Keratinocyte (primary cell): ENCODE measurements around the gene EFHD2. TPM values are rescaled to one million over a fixed set of nuclear protein-coding genes. Genes with fewer than 3 reads are reported as not detected.

Source experiments
- DNase-seq: peaks from one replicate; pipeline ENCODE4 v3.0.0-alpha.2; 2011; ENCODE audit warnings: low read depth, missing footprints, low spot score
- FAIRE-seq: peaks from 2 replicates; lab custom pipeline; 2011; peaks lifted over from hg19 to GRCh38; lab: Jason Lieb, UNC
- H2AFZ ChIP-seq: 2 replicates; pipeline ENCODE4 v1.6.0; 2012; ENCODE audit warnings: low read length, control low read depth, inconsistent platforms; ENCODE audit not compliant: control insufficient read depth
- H3K27ac ChIP-seq: 2 replicates; pipeline ENCODE4 v1.5.1; 2011; ENCODE audit warnings: low read length; ENCODE audit not compliant: control insufficient read depth, insufficient read depth
- H3K27me3 ChIP-seq: 3 replicates; pipeline ENCODE4 v1.6.0; 2011; ENCODE audit warnings: low read length; ENCODE audit not compliant: control insufficient read depth, insufficient read depth; ENCODE audit errors: extremely low read depth
- H3K36me3 ChIP-seq, 2 experiments: 2 replicates in 1 of 2; 3 replicates in 1 of 2; pipeline ENCODE4 v1.5.1; 2011; ENCODE audit warnings: low read length in 2 of 2, mild to moderate bottlenecking in 1 of 2; ENCODE audit not compliant: control insufficient read depth in 2 of 2, insufficient read depth in 2 of 2; ENCODE audit errors: extremely low read depth in 1 of 2
- H3K4me1 ChIP-seq: 3 replicates; pipeline ENCODE4 v1.5.1; 2011; ENCODE audit warnings: low read length; ENCODE audit not compliant: control insufficient read depth, insufficient read depth; ENCODE audit errors: extremely low read depth
- H3K4me2 ChIP-seq: 3 replicates; pipeline ENCODE4 v1.6.0; 2011; ENCODE audit warnings: low read depth, low read length; ENCODE audit not compliant: control insufficient read depth, insufficient read depth; ENCODE audit errors: extremely low read depth
- H3K4me3 ChIP-seq, 3 experiments: fragments of 200-600 bp in 1 of 3; sonication (generic) in 1 of 3; 2 replicates in 2 of 3; 3 replicates in 1 of 3; pipeline ENCODE4 v1.5.1; 2011 to 2016; ENCODE audit warnings: low read length in 3 of 3, mild to moderate bottlenecking in 3 of 3, control low read depth in 2 of 3, inconsistent platforms in 1 of 3, low read depth in 1 of 3, mixed read lengths in 1 of 3, mixed run types in 1 of 3, moderate library complexity in 1 of 3; ENCODE audit not compliant: control insufficient read depth in 2 of 3, insufficient read depth in 2 of 3; ENCODE audit errors: extremely low read depth in 1 of 3
- H3K79me2 ChIP-seq: 2 replicates; pipeline ENCODE4 v1.6.0; 2012; ENCODE audit warnings: low read length; ENCODE audit not compliant: control insufficient read depth, insufficient read depth
- H3K9ac ChIP-seq: 3 replicates; pipeline ENCODE4 v1.6.0; 2011; ENCODE audit warnings: low read length; ENCODE audit not compliant: control insufficient read depth, insufficient read depth; ENCODE audit errors: extremely low read depth
- H3K9me1 ChIP-seq: 3 replicates; pipeline ENCODE4 v1.6.0; 2011; ENCODE audit warnings: low read length; ENCODE audit not compliant: control insufficient read depth, insufficient read depth; ENCODE audit errors: extremely low read depth
- H3K9me3 ChIP-seq: 2 replicates; pipeline ENCODE4 v1.5.1; 2012; ENCODE audit warnings: low read depth, low read length; ENCODE audit not compliant: control insufficient read depth
- H4K20me1 ChIP-seq: 3 replicates; pipeline ENCODE4 v1.6.0; 2011; ENCODE audit warnings: low read length; ENCODE audit not compliant: control insufficient read depth, insufficient read depth; ENCODE audit errors: extremely low read depth
- EZH2 ChIP-seq: IDR thresholded peaks from one replicate; pipeline ENCODE4 v1.6.1; 2012; ENCODE audit warnings: inconsistent platforms, mild to moderate bottlenecking, low read length, moderate library complexity
- dilution Hi-C: fragments of 300-500 bp; cut with MboI; formaldehyde crosslinking; loops from one replicate; pipeline ENCODE4 v1.7.0; 2020; ENCODE audit warnings: low sequenced_read_pairs; ENCODE audit not compliant: extremely low pct_ligation_motif_present
- polyA minus RNA-seq, 3 experiments: library from RNA; depleted of rRNA, polyadenylated mRNA; stranded (reverse); fragments of >200 nt; gene quantifications; 1 replicate in 1 of 3; 2 replicates in 1 of 3; 3 replicates in 1 of 3; pipeline ENCODE4 v1.2.3, GENCODE V29; 2011
- polyA plus RNA-seq, 5 experiments: library from polyadenylated mRNA; depleted of rRNA in 3 of 5; stranded (reverse) in 3 of 5; stranded (forward) in 1 of 5; unstranded in 1 of 5; fragments of >200 nt; gene quantifications; 1 replicate in 1 of 5; 2 replicates in 3 of 5; 3 replicates in 1 of 5; pipeline versions ENCODE4 v1.2.1 to v1.2.3, GENCODE V29; 2011 to 2012; ENCODE audit warnings: missing spikeins in 2 of 5, low read depth in 1 of 5, low replicate concordance in 1 of 5
- TF ChIP-seq, protein P1 (sequence below), 3 experiments: IDR thresholded peaks in 1 of 3; conservative IDR thresholded peaks in 1 of 3; optimal IDR thresholded peaks in 1 of 3; 2 replicates in 2 of 3; 3 replicates in 1 of 3; pipeline versions ENCODE3 to v1.5.1; 2011; ENCODE audit warnings: low read length in 3 of 3, mild to moderate bottlenecking in 3 of 3, moderate library complexity in 2 of 3, control low read depth in 1 of 3, inconsistent platforms in 1 of 3; ENCODE audit not compliant: insufficient read depth in 2 of 3; ENCODE audit errors: extremely low read depth in 1 of 3

Gene EFHD2, protein sequence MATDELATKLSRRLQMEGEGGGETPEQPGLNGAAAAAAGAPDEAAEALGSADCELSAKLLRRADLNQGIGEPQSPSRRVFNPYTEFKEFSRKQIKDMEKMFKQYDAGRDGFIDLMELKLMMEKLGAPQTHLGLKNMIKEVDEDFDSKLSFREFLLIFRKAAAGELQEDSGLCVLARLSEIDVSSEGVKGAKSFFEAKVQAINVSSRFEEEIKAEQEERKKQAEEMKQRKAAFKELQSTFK
- polyA plus RNA-seq = 45.6 to 69.3 TPM (median 47.6 TPM) in 3 replicates
- 27.9 TPM for polyA plus RNA-seq (2011; ENCODE audit: low read depth)
- polyA plus RNA-seq (2011; cell fraction: cytosol; rRNA removed) = 28.0 and 66.0 TPM in 2 replicates
- polyA plus RNA-seq (2011; cell fraction: nucleus; rRNA removed) = 28.4 and 38.1 TPM in 2 replicates
- 23.3 and 86.0 TPM in 2 replicates for polyA plus RNA-seq (2012; ENCODE audit: low replicate concordance)
- polyA minus RNA-seq = 19.0 to 35.2 TPM (median 20.7 TPM) in 3 replicates
- 65.8 TPM for polyA minus RNA-seq (2011; cell fraction: cytosol; rRNA and poly(A)+ RNA removed)
- polyA minus RNA-seq (2011; cell fraction: nucleus; rRNA and poly(A)+ RNA removed) = 11.9 and 12.1 TPM in 2 replicates

DNA sequence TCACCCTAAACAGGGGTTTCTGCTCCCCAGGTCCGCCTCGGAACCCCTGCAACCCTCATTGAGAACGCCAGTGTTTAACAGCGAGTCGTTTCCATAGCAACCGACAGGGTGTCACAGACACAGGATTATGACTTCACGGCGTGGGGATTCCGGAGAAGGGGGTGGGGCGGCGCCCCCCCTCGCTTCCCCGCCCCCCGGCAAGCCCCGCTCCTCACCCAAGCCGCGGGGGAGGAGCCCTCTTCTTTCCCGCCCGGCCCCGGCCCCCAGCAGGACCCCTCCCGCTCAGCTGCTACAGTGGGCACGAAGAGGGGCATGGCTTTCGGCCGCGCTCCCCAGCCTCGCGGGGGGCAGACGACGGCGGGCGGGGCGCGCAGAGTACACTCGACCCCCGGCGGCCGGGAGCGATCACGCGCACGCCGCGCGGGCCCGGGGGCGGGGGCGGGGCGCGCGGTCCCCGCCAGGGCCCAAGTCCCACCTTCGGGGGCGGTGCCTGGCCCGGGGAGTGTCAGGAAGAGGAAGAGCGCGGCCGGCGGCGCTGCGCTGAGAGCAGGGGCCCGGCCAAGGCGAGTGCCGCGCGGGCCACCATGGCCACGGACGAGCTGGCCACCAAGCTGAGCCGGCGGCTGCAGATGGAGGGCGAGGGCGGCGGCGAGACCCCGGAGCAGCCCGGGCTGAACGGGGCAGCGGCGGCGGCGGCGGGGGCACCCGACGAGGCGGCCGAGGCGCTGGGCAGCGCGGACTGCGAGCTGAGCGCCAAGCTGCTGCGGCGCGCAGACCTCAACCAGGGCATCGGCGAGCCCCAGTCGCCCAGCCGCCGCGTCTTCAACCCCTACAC lies at the start of gene EFHD2:
EFHD2 (plus strand) TSS at position 501 of the 835 bp plus-strand sequence; CDS start at position 585, 84 bp downstream.
- no peak for FAIRE-seq

DNA sequence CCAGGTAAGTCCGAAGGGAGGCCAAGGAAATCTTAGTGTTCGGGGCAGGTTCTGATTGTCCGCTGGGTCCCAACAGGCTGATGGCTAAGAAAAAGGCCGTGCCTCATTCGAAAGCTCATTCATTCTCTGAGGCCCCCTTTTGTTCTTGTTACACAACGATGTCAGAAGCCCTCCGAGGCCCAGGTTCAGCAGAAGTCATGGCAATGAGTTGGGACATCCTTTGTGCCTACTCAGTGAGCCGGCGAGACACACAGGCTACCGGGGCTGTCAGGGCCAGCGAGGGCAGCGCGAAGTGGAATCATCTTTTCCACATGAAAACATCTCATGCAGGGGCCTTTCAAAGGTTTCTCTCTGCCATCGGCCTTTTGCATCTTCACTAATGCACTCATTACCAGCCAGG lies 49.0 kb upstream of the EFHD2 start:
- H3K4me2 ChIP-seq = no peak overlapping the region
- TF ChIP-seq, protein P1, sequence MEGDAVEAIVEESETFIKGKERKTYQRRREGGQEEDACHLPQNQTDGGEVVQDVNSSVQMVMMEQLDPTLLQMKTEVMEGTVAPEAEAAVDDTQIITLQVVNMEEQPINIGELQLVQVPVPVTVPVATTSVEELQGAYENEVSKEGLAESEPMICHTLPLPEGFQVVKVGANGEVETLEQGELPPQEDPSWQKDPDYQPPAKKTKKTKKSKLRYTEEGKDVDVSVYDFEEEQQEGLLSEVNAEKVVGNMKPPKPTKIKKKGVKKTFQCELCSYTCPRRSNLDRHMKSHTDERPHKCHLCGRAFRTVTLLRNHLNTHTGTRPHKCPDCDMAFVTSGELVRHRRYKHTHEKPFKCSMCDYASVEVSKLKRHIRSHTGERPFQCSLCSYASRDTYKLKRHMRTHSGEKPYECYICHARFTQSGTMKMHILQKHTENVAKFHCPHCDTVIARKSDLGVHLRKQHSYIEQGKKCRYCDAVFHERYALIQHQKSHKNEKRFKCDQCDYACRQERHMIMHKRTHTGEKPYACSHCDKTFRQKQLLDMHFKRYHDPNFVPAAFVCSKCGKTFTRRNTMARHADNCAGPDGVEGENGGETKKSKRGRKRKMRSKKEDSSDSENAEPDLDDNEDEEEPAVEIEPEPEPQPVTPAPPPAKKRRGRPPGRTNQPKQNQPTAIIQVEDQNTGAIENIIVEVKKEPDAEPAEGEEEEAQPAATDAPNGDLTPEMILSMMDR (optimal IDR thresholded peaks at IDR 0.05 in 1 of 3, IDR thresholded peaks at IDR 0.05 in 1 of 3, conservative IDR thresholded peaks at IDR 0.05 in 1 of 3; ENCODE audit: extremely low read depth in 1 of 3, insufficient read depth in 2 of 3, low read length in 3 of 3) = no peak
- no peak for TF ChIP-seq EZH2
- no peak overlapping the region for H3K9ac ChIP-seq
- dilution Hi-C loops = no loop called here
- no peaks in the 10 kb centered on the region for H3K9me3 ChIP-seq
- H3K4me3 ChIP-seq = no peak overlapping the region
- peaks cover 17% of the 10 kb centered on the region for H3K4me1 ChIP-seq
- no peaks in the 10 kb centered on the region for H4K20me1 ChIP-seq
- no peaks in the 10 kb centered on the region for H3K9me1 ChIP-seq
- no peak for DNase-seq
- H3K36me3 ChIP-seq = no peaks in the 10 kb centered on the region
- H2AFZ ChIP-seq = no peak overlapping the region
- FAIRE-seq = no peak
- no peak overlapping the region for H3K27ac ChIP-seq
- H3K79me2 ChIP-seq = no peaks in the 10 kb centered on the region
- H3K27me3 ChIP-seq = no peaks in the 10 kb centered on the region

More for the DNA sequence above, at the start of gene EFHD2:
- peaks cover 7% of the 10 kb centered on the region for H4K20me1 ChIP-seq
- H3K27me3 ChIP-seq = no peaks in the 10 kb centered on the region
- TF ChIP-seq, protein P1 (optimal IDR thresholded peaks at IDR 0.05 in 1 of 3, IDR thresholded peaks at IDR 0.05 in 1 of 3, conservative IDR thresholded peaks at IDR 0.05 in 1 of 3; ENCODE audit: extremely low read depth in 1 of 3, insufficient read depth in 2 of 3, low read length in 3 of 3) = no peak
- no peak for TF ChIP-seq EZH2
- peaks cover 48% of the 10 kb centered on the region for H3K79me2 ChIP-seq
- H3K4me2 ChIP-seq = peak within 1 kb of the TSS; percentile 84
- DNase-seq = no peak
- peaks cover 2% of the 10 kb centered on the region for H3K9me1 ChIP-seq
- dilution Hi-C loops = loop anchor here (10.0 kb wide), 1 partner anchor 75 kb away; no protein-coding TSS in a partner anchor
- H3K27ac ChIP-seq = peak within 1 kb of the TSS; percentile 74
- peak within 1 kb of the TSS; percentile 84 to 90 (median 90) for H3K4me3 ChIP-seq
- no peaks in the 10 kb centered on the region for H3K9me3 ChIP-seq
- H3K9ac ChIP-seq = peak within 1 kb of the TSS; percentile 82
- no peak within 1 kb of the TSS for H2AFZ ChIP-seq
- H3K4me1 ChIP-seq = peaks cover 28% of the 10 kb centered on the region
- peaks cover 4 to 13% of the 10 kb centered on the region in 2 experiments for H3K36me3 ChIP-seq
